HG02610 (cell line): ENCODE measurements around the gene FAM228A.
"Not testable (repeated sequence)": the region's sequence is repeated elsewhere in the genome, so short reads cannot be mapped to it uniquely, and the experiment has no call there.

Source experiments
- ATAC-seq: cut with Tn5 transposase; IDR thresholded peaks from one replicate; pipeline ENCODE4 v1.9.1; 2021; ENCODE audit warnings: mild to moderate bottlenecking, moderate library complexity; ENCODE audit not compliant: unreplicated experiment

FAM228A gene

DNA sequence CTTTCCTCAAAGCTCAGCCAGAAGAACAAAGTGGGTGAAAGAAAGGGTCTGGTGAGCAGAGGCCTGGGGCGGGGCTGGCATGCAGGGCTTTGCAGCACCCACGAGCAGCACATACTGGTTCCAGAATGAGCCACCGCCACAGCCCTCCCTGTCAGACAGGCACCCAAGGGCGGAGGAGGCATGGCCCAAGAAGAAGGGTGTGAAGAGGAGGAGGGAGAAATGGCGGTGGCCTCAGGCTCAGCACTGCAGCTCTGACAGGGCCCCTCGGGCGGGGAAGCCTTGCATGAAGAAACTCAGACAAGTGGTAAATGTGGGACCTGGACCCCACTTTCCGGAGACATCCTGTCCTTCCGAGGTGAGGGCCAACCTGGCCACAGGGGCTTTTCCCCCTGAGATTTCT lies 15.7 kb downstream of the FAM228A start:
- no peak for ATAC-seq

- no peak for ATAC-seq
Observed at GRCh38 chr2:24191156-24191555, 16.3 kb downstream of the FAM228A start.

DNA sequence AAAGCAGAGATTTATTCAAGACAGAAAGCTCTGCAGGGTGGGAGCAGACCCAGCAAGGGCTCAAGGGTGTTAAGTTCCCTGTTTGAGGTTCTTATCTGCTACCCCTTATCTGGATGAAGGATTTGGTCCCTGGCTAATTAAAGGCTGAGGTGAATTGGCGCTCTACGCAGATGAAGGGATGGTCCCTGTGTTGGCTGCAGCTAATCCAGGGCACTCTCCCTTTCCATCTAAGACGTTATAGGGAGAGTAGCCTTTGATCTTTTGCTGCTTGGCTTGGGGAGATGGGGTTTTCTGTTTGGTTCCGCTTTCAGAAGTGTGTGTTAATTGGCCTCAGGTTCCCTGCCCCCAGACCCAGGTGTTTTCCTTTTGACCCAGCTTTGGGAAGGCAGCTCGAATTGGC lies 17.0 kb downstream of the FAM228A start:
- no peak for ATAC-seq

DNA sequence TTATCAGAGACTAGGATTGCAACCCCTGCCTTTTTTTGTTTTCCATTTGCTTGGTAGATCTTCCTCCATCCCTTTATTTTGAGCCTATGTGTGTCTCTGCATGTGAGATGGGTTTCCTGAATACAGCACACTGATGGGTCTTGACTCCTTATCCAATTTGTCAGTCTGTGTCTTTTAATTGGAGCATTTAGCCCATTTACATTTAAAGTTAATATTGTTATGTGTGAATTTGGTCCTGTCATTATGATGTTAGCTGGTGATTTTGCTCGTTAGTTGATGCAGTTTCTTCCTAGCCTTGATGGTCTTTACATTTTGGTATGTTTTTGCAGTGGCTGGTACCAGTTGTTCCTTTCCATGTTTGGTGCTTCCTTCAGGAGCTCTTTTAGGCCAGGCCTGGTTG lies 22.4 kb downstream of the FAM228A start:
- ATAC-seq: not testable (repeated sequence)

DNA sequence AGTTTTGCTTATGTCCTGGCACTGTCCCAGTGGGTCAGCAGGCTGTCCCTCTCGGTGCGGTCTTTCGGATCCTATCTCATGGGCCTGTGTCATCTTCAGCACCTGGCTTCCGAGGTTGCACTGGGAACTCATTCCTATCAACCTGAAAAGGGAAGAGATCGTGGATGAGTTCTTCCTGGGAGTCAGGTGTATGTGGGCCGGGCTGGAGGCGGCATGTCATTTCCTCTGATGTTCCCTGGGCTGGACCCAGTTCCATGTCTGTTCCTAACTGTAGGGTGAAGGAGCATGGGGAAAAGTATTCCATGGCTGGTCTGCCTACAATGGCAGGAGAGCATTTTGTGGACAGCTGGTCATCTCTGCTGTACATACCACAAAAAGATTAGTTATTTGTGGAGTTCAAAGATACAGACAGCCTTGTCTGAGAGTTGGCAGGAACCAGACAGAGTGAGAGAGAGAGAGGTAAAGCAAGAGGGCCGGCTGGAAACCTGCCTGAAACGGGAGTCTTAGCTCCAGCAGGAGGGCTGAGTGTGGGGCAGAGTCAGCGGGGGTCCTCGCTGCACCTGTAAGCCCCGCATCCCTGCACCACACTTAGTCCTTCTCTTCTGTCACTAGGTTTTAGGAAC lies 25.2 kb downstream of the FAM228A start:
- no peak for ATAC-seq

GRCh38 chr2:24200799-24201198 lies 25.9 kb downstream of the FAM228A start:
- ATAC-seq: no peak

DNA sequence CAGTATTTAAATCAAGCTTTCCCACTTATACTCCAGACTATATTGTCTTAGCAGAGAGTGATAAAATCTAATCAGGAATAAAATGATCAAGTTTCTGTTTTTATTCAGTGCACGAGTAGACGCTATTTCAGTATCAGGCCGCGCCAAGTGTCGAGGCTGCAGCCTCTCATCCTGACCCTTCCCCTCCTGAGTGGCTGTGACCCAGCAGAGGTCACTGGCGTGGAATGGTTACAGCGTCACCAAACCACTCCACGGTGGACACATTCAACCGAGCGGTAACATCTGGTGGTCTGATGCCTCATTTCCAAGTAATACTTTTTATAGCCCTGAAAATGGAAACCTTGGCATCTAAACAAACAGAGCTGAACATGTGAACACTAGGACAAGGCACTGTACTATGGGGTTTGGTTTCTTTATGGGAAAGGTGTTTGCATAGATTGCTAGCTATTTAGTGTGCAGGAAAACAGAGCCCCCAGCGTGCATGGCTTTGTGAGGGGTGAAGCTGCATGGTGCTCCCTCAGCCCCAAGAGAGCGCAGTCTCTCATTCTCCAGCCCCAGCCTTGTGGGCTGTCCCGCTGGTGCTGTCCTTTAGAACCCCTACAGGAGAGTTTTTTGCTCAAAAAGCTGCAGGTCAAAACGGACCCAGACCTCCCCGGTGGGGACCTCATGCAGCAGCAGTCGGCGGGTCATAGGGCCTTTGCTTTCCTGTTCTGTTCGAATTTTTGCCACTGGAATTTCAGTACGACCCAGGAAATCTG lies 28.4 kb downstream of the FAM228A start:
- no peak for ATAC-seq

GRCh38 chr2:24203787-24204150 lies 28.9 kb downstream of the FAM228A start:
- ATAC-seq: no peak

DNA sequence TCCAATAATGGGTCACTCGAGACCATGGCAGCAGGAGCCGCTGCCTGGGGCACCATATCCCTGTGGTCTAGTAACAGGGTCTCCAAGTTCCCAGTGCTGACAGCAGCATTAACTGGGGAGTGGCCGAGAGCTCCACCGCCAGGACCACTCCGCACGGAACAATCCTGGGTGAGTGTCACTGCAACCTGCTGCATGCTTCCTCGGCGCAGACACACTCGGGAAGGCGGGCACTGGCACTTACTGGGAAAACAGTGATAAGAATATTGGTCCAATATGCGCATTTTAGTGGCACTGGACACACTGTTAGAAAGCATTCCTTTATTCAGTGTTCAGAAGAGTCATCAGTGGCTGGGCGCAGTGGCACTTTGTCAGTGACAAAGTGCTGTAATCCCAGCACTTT lies 29.7 kb downstream of the FAM228A start:
- no peak for ATAC-seq

DNA sequence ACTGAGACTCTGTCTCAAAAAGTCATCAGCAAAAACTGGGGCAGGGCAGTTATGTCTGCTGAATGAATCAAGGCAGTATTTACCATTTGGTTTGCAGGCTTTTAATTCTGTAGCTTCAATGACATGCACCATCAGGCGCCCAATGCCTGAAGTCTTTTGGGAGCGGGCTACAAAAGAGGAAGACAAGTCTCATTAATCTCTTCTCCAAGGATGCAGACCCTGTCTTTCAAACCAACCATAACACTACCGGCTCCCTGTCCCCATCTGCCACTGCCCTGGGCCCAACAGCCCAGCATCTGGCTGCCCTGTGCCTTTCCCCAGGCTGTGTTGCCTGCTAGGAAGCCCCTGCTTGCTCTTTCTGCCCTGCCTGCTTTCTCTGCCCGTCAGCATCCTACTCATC lies 30.3 kb downstream of the FAM228A start:
- no peak for ATAC-seq

- no peak for ATAC-seq
Observed at GRCh38 chr2:24206242-24206641, 31.4 kb downstream of the FAM228A start.

- no peak for ATAC-seq
Observed at GRCh38 chr2:24206714-24207113, 31.9 kb downstream of the FAM228A start.

GRCh38 chr2:24207359-24207758 lies 32.5 kb downstream of the FAM228A start:
- no peak for ATAC-seq

DNA sequence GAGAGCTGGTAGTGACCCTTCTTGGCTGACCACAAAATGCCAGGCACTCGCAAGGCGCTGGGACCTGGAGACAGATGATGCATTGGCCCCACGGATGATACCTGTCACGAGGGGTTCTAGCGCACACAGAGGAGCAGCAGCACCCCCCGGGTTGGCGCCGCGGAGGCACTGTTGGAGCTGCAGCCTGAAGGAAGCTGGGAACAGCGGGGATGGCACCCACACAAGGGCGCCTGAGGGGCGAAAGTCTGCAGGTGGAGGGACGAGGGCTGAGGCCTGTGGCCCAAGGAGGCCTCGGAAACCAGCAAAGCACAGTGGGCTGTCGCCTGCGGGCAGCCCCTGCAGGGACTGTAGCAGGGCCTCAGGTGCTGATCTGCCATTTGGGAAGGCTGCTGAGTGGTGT lies 33.6 kb downstream of the FAM228A start:
- no peak for ATAC-seq

DNA sequence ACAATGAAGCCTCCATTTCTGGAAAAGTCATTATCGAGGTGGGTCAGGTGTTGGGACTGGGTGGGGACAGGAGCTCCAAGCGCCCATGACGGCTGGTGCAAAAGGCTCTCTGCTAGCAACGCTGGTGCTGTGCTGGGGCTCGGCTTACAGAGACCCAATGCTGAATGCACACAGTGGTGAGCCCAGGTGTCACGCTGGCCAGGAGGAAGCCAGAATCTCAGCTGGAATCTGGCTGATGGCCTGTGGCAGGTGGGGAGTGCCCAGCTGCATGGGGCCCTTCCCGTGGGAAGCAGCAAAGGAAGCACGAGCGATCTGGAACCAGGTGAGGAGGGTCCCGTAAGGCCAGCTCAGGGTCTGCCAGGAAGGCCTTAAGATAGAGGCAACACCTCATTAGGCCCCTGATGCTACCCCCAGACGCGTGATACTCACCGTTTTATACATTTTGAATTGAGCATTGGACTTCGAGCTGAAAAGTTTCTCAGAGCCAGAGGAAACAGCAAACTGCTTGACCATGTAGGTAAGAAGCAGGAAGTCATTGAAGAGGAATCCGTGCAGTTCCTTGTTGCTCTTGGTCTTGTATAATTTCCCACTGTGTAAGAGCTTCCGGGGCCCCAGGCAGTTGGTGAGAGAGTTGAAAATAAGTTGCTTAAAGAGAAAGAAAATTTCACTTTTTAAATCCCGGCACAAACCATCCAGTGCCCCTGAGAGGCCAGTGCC lies 34.7 kb downstream of the FAM228A start:
- ATAC-seq: no peak

DNA sequence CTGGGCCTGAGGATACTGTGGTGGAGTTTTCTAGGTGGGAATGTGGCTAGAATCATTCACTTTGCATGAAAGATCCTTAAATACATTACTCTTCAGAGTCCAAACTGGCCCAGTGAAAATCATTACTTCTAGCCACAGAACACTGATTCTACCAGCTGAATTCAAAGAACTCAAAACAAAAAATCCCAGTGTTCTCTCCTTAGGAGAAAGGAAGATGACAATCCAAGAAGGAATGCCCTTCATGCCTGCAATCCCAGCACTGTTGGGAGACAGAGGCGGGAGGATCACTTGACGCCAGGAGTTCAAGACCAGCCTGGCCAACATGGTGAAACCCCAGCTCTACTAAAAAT lies 35.2 kb downstream of the FAM228A start:
- no peak for ATAC-seq

- no peak for ATAC-seq
Observed at GRCh38 chr2:24210723-24211122, 35.9 kb downstream of the FAM228A start.

- no peak for ATAC-seq
Observed at GRCh38 chr2:24211408-24211807, 36.6 kb downstream of the FAM228A start.

GRCh38 chr2:24214880-24215279 lies 40.0 kb downstream of the FAM228A start:
- ATAC-seq: peak; percentile 99

- no peak for ATAC-seq
Observed at GRCh38 chr2:24220554-24221291, 45.9 kb downstream of the FAM228A start.

GRCh38 chr2:24221343-24222050 lies 46.6 kb downstream of the FAM228A start:
- ATAC-seq: no peak
